ENCODE data around the gene ORM1. TPM values are rescaled to one million over a fixed set of nuclear protein-coding genes. Genes with fewer than 3 reads are reported as not detected.
"Not testable (repeated sequence)": the region's sequence is repeated elsewhere in the genome, so short reads cannot be mapped to it uniquely, and the experiment has no call there.

Gene ORM1
- total and polyA plus RNA-seq, 4 donors, result 1,297 to 69,591 (median 37,095) TPM

- Histone ChIP-seq H3K27ac (ENCODE audit: low read depth in 1 of 2, low read length in 2 of 2) (peak overlapping the region; percentile 85 to 86), H3K9ac (ENCODE audit: low read depth in 1 of 2, low read length in 2 of 2) (no peak overlapping the region), H3K4me1 (ENCODE audit: control insufficient read depth in 4 of 4, insufficient read depth in 4 of 4, low read length in 3 of 4) (peaks cover 14 to 52% (median 29%) of the 10 kb centered on the region in 4 donors), H3K4me3 (ENCODE audit: low read depth in 1 of 3, low read length in 3 of 3) (no peak overlapping the region), H3K9me3 (ENCODE audit: control insufficient read depth in 4 of 4, low read length in 3 of 4) (no peaks in the 10 kb centered on the region), H3K36me3 (ENCODE audit: control insufficient read depth in 4 of 4, insufficient read depth in 3 of 4, low read depth in 1 of 4, low read length in 3 of 4) (no peaks in the 10 kb centered on the region), H3K27me3 (ENCODE audit: control insufficient read depth in 4 of 4, insufficient read depth in 4 of 4, low read length in 3 of 4) (no peaks in the 10 kb centered on the region)
- TF ChIP-seq HNF4A (conservative IDR thresholded peaks at IDR 0.05), result no peak
- TF ChIP-seq EGR1 (IDR thresholded peaks at IDR 0.05; ENCODE audit: low read depth in 2 of 2), result no peak
- TF ChIP-seq TAF1 (conservative IDR thresholded peaks at IDR 0.05), result no peak
- TF ChIP-seq HNF4G (IDR thresholded peaks at IDR 0.05), result no peak
- no peak for TF ChIP-seq YY1 (IDR thresholded peaks at IDR 0.05)
- no peak for TF ChIP-seq GABPA (IDR thresholded peaks at IDR 0.05 in 1 of 2, conservative IDR thresholded peaks at IDR 0.05 in 1 of 2)
- no peak for TF ChIP-seq MAX (IDR thresholded peaks at IDR 0.05)
- no peak for TF ChIP-seq FOXA2 (IDR thresholded peaks at IDR 0.05)
- TF ChIP-seq JUND (IDR thresholded peaks at IDR 0.05), result no peak
- TF ChIP-seq SP1 (IDR thresholded peaks at IDR 0.05), result no peak
- DNase-seq (ENCODE audit: low spot score), result no peak
- WGBS, result 71% methylated on average over 8 of the region's 8 CpGs
Measured at GRCh38 chr9:114318416-114318815, 4.5 kb upstream of the ORM1 start.

GRCh38 chr9:114319147-114319546 is 3.8 kb upstream of the ORM1 start:
- peak overlapping the region in 1 of 2 donors; percentile 33 for H3K27ac ChIP-seq (ENCODE audit: low read depth in 1 of 2, low read length in 2 of 2)
- TF ChIP-seq YY1 (IDR thresholded peaks at IDR 0.05) (no peak), GABPA (IDR thresholded peaks at IDR 0.05 in 1 of 2, conservative IDR thresholded peaks at IDR 0.05 in 1 of 2) (no peak), TAF1 (conservative IDR thresholded peaks at IDR 0.05) (no peak), ZBTB33 (IDR thresholded peaks at IDR 0.05) (no peak), SP1 (IDR thresholded peaks at IDR 0.05) (no peak), ATF3 (IDR thresholded peaks at IDR 0.05) (no peak), RXRA (IDR thresholded peaks at IDR 0.05) (no peak), REST (IDR thresholded peaks at IDR 0.05) (no peak), FOXA1 (IDR thresholded peaks at IDR 0.05) (no peak), RAD21 (IDR thresholded peaks at IDR 0.05) (no peak), MAX (IDR thresholded peaks at IDR 0.05) (no peak), FOXA2 (IDR thresholded peaks at IDR 0.05) (no peak), CTCF (IDR thresholded peaks at IDR 0.05; ENCODE audit: low read depth, low read length, missing input control) (no peak), JUND (IDR thresholded peaks at IDR 0.05) (no peak), HNF4G (IDR thresholded peaks at IDR 0.05) (no peak), EGR1 (IDR thresholded peaks at IDR 0.05; ENCODE audit: low read depth in 2 of 2) (no peak), HNF4A (conservative IDR thresholded peaks at IDR 0.05) (no peak), NR2F2 (IDR thresholded peaks at IDR 0.05) (no peak)
- no peak overlapping the region for H3K4me3 ChIP-seq (ENCODE audit: low read depth in 1 of 3, low read length in 3 of 3)
- no peaks in the 10 kb centered on the region for H3K27me3 ChIP-seq (ENCODE audit: control insufficient read depth in 4 of 4, insufficient read depth in 4 of 4, low read length in 3 of 4)
- H3K9me3 ChIP-seq (ENCODE audit: control insufficient read depth in 4 of 4, low read length in 3 of 4), result no peaks in the 10 kb centered on the region
- DNase-seq (ENCODE audit: low spot score), result no peak
- no peak overlapping the region for H3K9ac ChIP-seq (ENCODE audit: low read depth in 1 of 2, low read length in 2 of 2)
- peaks cover 0 to 5% (median 1%) of the 10 kb centered on the region in 4 donors for H3K36me3 ChIP-seq (ENCODE audit: control insufficient read depth in 4 of 4, insufficient read depth in 3 of 4, low read depth in 1 of 4, low read length in 3 of 4)
- H3K4me1 ChIP-seq (ENCODE audit: control insufficient read depth in 4 of 4, insufficient read depth in 4 of 4, low read length in 3 of 4), result peaks cover 14 to 57% (median 31%) of the 10 kb centered on the region in 4 donors
- 85% methylated on average over 3 of the region's 3 CpGs for WGBS

- not testable (repeated sequence) for H3K9ac ChIP-seq (ENCODE audit: low read depth in 1 of 2, low read length in 2 of 2); H3K9me3 ChIP-seq (ENCODE audit: control insufficient read depth in 4 of 4, low read length in 3 of 4); H3K27me3 ChIP-seq (ENCODE audit: control insufficient read depth in 4 of 4, insufficient read depth in 4 of 4, low read length in 3 of 4); H3K4me3 ChIP-seq (ENCODE audit: low read depth in 1 of 3, low read length in 3 of 3); DNase-seq (ENCODE audit: low spot score); H3K27ac ChIP-seq (ENCODE audit: low read depth in 1 of 2, low read length in 2 of 2)
- H3K4me1 ChIP-seq (ENCODE audit: control insufficient read depth in 4 of 4, insufficient read depth in 4 of 4, low read length in 3 of 4), result peaks cover 7 to 58% (median 35%) of the 10 kb centered on the region in 4 donors
- WGBS, result 94% methylated on average over 7 of the region's 7 CpGs
- H3K36me3 ChIP-seq (ENCODE audit: control insufficient read depth in 4 of 4, insufficient read depth in 3 of 4, low read depth in 1 of 4, low read length in 3 of 4), result peaks cover 0 to 14% (median 6%) of the 10 kb centered on the region in 4 donors
Measured at GRCh38 chr9:114320710-114321109, 2.2 kb upstream of the ORM1 start.

Data from liver (tissue), 9 donors.